KMS-11 (cell line): ENCODE results near the gene ORAI3.

ENCODE experiments used
- H2AFZ ChIP-seq: fragments of 200-600 bp; sonication (generic); 2 replicates; pipeline ENCODE4 v1.6.1; 2016; ENCODE audit warnings: antibody characterized with exemption, mixed run types, low read depth
- H3K27ac ChIP-seq: fragments of 200-600 bp; sonication (generic); 2 replicates; pipeline ENCODE4 v1.6.1; 2016; ENCODE audit warnings: mild to moderate bottlenecking, mixed run types
- H3K27me3 ChIP-seq: fragments of 200-600 bp; sonication (generic); 2 replicates; pipeline ENCODE4 v1.6.1; 2017; ENCODE audit warnings: mild to moderate bottlenecking, low read depth, mixed run types, moderate library complexity; ENCODE audit not compliant: insufficient read depth
- H3K36me3 ChIP-seq: fragments of 200-600 bp; sonication (generic); 2 replicates; pipeline ENCODE4 v1.6.1; 2017; ENCODE audit warnings: mild to moderate bottlenecking, mixed run types; ENCODE audit not compliant: insufficient read depth
- H3K4me1 ChIP-seq: fragments of 200-600 bp; sonication (generic); 2 replicates; pipeline ENCODE4 v1.6.1; 2016; ENCODE audit warnings: mild to moderate bottlenecking, low read depth, mixed run types; ENCODE audit not compliant: poor library complexity, severe bottlenecking
- H3K4me2 ChIP-seq: fragments of 200-600 bp; sonication (generic); 2 replicates; pipeline ENCODE4 v1.7.0; 2016; ENCODE audit warnings: mild to moderate bottlenecking, mixed run types
- H3K4me3 ChIP-seq: fragments of 200-600 bp; sonication (generic); IDR thresholded peaks from 2 replicates; pipeline ENCODE4 v1.6.1; 2017; ENCODE audit warnings: low read depth, low read length, mixed read lengths; ENCODE audit not compliant: insufficient read depth
- H3K79me2 ChIP-seq: fragments of 200-600 bp; sonication (generic); 2 replicates; pipeline ENCODE4 v1.6.1; 2016; ENCODE audit warnings: low read depth, mixed run types; ENCODE audit not compliant: insufficient read depth
- H3K9ac ChIP-seq: fragments of 200-600 bp; sonication (generic); 2 replicates; pipeline ENCODE4 v1.6.1; 2016; ENCODE audit warnings: mild to moderate bottlenecking, mixed run types
- H4K20me1 ChIP-seq: fragments of 200-600 bp; sonication (generic); 2 replicates; pipeline ENCODE4 v1.6.1; 2016; ENCODE audit warnings: mild to moderate bottlenecking, mixed run types; ENCODE audit not compliant: insufficient read depth
- CTCF ChIP-seq: fragments of 200-600 bp; sonication (generic); conservative IDR thresholded peaks from 2 replicates; pipeline ENCODE4 v1.6.1; 2017; ENCODE audit warnings: low read depth, mild to moderate bottlenecking, antibody characterized with exemption, low read length, moderate library complexity, mixed read lengths

Gene ORAI3

GRCh38 chr16:30918614-30919013 is 30.3 kb upstream of the ORAI3 start:
- H4K20me1 ChIP-seq, result no peaks in the 10 kb centered on the region
- H3K4me2 ChIP-seq, result no peak overlapping the region
- H3K4me1 ChIP-seq, result peaks cover 3% of the 10 kb centered on the region
- H3K27ac ChIP-seq, result no peak overlapping the region
- no peak overlapping the region for H3K9ac ChIP-seq
- H3K27me3 ChIP-seq, result no peaks in the 10 kb centered on the region
- TF ChIP-seq CTCF, result no peak
- no peaks in the 10 kb centered on the region for H3K36me3 ChIP-seq
- no peaks in the 10 kb centered on the region for H3K79me2 ChIP-seq
- H2AFZ ChIP-seq, result no peak overlapping the region
- no peak overlapping the region for H3K4me3 ChIP-seq

GRCh38 chr16:30920891-30921290 is 28.0 kb upstream of the ORAI3 start:
- H2AFZ ChIP-seq, result no peak overlapping the region
- H3K27me3 ChIP-seq, result no peaks in the 10 kb centered on the region
- no peak overlapping the region for H3K27ac ChIP-seq
- H3K36me3 ChIP-seq, result no peaks in the 10 kb centered on the region
- no peaks in the 10 kb centered on the region for H3K79me2 ChIP-seq
- TF ChIP-seq CTCF, result no peak
- no peaks in the 10 kb centered on the region for H4K20me1 ChIP-seq
- H3K9ac ChIP-seq, result no peak overlapping the region
- H3K4me1 ChIP-seq, result peaks cover 3% of the 10 kb centered on the region
- H3K4me2 ChIP-seq, result peak overlapping the region; percentile 59; the same call in 1 of the 2 replicates
- H3K4me3 ChIP-seq, result no peak overlapping the region

- Histone ChIP-seq H3K4me3 (no peak overlapping the region), H3K9ac (no peak overlapping the region), H3K36me3 (no peaks in the 10 kb centered on the region), H3K4me2 (peak overlapping the region; percentile 59), H4K20me1 (no peaks in the 10 kb centered on the region), H2AFZ (peak overlapping the region; percentile 61), H3K27ac (no peak overlapping the region), H3K27me3 (no peaks in the 10 kb centered on the region), H3K4me1 (peaks cover 3% of the 10 kb centered on the region), H3K79me2 (no peaks in the 10 kb centered on the region)
- no peak for TF ChIP-seq CTCF
Measured at GRCh38 chr16:30921459-30921747, 27.5 kb upstream of the ORAI3 start.

GRCh38 chr16:30921748-30922419 is 27.0 kb upstream of the ORAI3 start:
- Histone ChIP-seq H3K4me2 (peak overlapping the region; percentile 59), H3K4me3 (no peak overlapping the region), H2AFZ (peak overlapping the region; percentile 61), H3K27ac (peak overlapping the region; percentile 22; the same call in 1 of the 2 replicates), H4K20me1 (no peaks in the 10 kb centered on the region), H3K27me3 (no peaks in the 10 kb centered on the region), H3K79me2 (no peaks in the 10 kb centered on the region), H3K4me1 (peaks cover 3% of the 10 kb centered on the region), H3K9ac (peak overlapping the region; percentile 30; the same call in 1 of the 2 replicates), H3K36me3 (no peaks in the 10 kb centered on the region)
- TF ChIP-seq CTCF, result peak; percentile 98
